ENCODE data around the gene PCBP2. TPM values are rescaled to one million over a fixed set of nuclear protein-coding genes. Genes with fewer than 3 reads are reported as not detected.
A peak's percentile ranks its signal among the peaks of the same experiment; 100 is the strongest.

The PCBP2 gene
- total and polyA plus RNA-seq, 5 donors, result 349 to 743 (median 581) TPM

GRCh38 chr12:53459097-53459496 is 7.2 kb downstream of the PCBP2 start:
- no peak overlapping the region for H3K27ac ChIP-seq (ENCODE audit: low read length)
- peaks cover 5% of the 10 kb centered on the region for H3K4me1 ChIP-seq (ENCODE audit: control insufficient read depth, insufficient read depth, low read length)
- 65% methylated on average over 4 of the region's 4 CpGs for WGBS
- intact Hi-C loops (cut with DNase I), result loop anchor here in 1 of 4 donors (10.0 kb wide), 1 partner anchor 46 kb away; the partner anchor contains the start of genes NPFF and TARBP2
- H3K4me3 ChIP-seq (ENCODE audit: low read length), result no peak overlapping the region
- ATAC-seq, result no peak
- no peaks in the 10 kb centered on the region for H3K27me3 ChIP-seq (ENCODE audit: control insufficient read depth, insufficient read depth)
- DNase-seq, result no peak
- no peaks in the 10 kb centered on the region for H3K9me3 ChIP-seq (ENCODE audit: control insufficient read depth, low read length)

DNA sequence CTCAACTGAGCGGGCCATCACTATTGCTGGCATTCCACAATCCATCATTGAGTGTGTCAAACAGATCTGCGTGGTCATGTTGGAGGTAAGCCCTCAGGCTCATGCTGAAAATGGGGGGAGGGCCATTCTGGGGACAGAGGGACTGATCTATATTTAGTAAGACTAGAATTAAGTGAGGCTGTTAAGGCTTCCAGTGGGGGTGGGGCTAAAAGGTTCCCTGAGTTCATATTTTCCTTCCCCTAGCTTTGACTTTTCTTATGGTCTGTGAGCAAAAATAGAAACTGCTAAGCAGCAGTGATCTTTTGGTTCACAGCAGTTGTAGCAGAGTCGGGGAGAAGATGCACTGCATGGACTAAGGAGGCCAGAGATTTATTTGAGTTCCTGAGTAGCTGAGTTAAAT is 9.2 kb downstream of the PCBP2 start:
- DNase-seq (no peak), ATAC-seq (peak; percentile 58 to 65)
- Histone ChIP-seq H3K27ac (ENCODE audit: low read length) (peak overlapping the region; percentile 67), H3K9me3 (ENCODE audit: control insufficient read depth, low read length) (no peaks in the 10 kb centered on the region), H3K4me1 (ENCODE audit: control insufficient read depth, insufficient read depth, low read length) (peaks cover 3% of the 10 kb centered on the region), H3K27me3 (ENCODE audit: control insufficient read depth, insufficient read depth) (no peaks in the 10 kb centered on the region), H3K4me3 (ENCODE audit: low read length) (no peak overlapping the region)
- 57% methylated on average over 3 of the region's 3 CpGs for WGBS
- intact Hi-C loops (cut with DNase I), result no loop called here

DNA sequence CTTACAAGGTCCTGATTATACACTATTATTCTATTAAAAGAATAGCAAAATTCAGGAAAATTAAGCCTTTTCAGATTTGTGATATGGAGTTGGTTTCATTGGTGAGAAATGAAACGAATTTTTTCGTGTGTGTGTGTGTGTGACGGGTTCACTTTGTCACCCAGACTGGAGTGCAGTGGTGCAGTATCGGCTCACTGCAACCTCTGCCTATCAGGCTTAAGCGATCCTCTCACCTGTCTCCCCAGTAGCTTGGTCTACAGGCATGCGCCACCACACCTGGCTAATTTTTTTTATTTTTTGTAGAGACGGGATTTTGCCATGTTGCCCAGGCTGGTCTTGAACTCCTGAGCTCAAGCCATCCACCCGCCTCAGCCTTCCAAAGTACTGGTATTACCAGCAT is 9.7 kb downstream of the PCBP2 start:
- Histone ChIP-seq H3K4me3 (ENCODE audit: low read length) (no peak overlapping the region), H3K9me3 (ENCODE audit: control insufficient read depth, low read length) (no peaks in the 10 kb centered on the region), H3K4me1 (ENCODE audit: control insufficient read depth, insufficient read depth, low read length) (peaks cover 3% of the 10 kb centered on the region), H3K27me3 (ENCODE audit: control insufficient read depth, insufficient read depth) (no peaks in the 10 kb centered on the region), H3K27ac (ENCODE audit: low read length) (peak overlapping the region; percentile 13)
- DNase-seq (no peak), ATAC-seq (no peak)
- 73% methylated on average over 8 of the region's 8 CpGs for WGBS
- intact Hi-C loops (cut with DNase I), result no loop called here

GRCh38 chr12:53462935-53463334 is 11.0 kb downstream of the PCBP2 start:
- Histone ChIP-seq H3K4me1 (ENCODE audit: control insufficient read depth, insufficient read depth, low read length) (peaks cover 3% of the 10 kb centered on the region), H3K27ac (ENCODE audit: low read length) (peak overlapping the region; percentile 48), H3K4me3 (ENCODE audit: low read length) (no peak overlapping the region)

DNA sequence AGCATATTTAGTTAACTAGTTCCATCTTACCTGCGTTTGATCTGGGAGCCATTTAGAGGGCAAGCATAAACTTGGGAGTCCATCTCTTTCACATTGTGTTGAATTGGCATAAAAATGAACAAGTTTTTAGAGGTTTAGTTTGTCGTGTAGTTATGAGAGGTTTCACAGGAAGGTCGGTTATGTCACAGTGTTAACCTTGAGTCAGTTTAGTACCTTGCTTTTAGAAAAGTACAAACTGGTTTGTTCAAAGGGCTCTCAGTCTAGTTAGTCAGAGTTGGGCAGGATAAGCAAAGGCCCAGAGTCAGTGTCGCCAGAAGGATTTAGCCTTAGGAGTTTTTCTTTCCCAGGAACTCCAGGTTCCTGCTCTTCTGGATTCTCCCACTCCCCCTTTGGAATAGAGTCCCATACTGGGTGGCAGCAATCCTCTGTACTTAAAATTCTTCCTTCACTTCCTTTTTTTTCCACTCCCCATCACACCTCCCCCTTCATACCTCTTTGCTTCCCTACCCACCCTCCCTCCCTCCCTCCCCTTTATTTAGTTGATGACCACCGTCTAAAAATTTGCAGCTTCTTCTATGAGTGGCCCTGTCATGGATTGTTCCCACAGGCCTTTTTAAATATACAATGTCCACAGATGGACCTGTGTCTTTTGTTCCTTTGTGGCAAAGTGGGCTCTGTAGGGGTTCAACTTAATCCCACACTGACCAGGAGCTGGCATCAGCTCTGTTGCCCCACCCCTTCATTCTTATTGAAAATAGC is 12.1 kb downstream of the PCBP2 start:
- Histone ChIP-seq H3K27ac (ENCODE audit: low read length) (peak overlapping the region; percentile 8), H3K9me3 (ENCODE audit: control insufficient read depth, low read length) (no peaks in the 10 kb centered on the region), H3K4me3 (ENCODE audit: low read length) (no peak overlapping the region), H3K27me3 (ENCODE audit: control insufficient read depth, insufficient read depth) (no peaks in the 10 kb centered on the region), H3K4me1 (ENCODE audit: control insufficient read depth, insufficient read depth, low read length) (peaks cover 3% of the 10 kb centered on the region)
- intact Hi-C loops (cut with DNase I), result no loop called here
- WGBS, result 52% methylated on average over 5 of the region's 5 CpGs
- ATAC-seq (no peak), DNase-seq (no peak)

More at GRCh38 chr12:53462935-53463334, 11.0 kb downstream of the PCBP2 start:
- ATAC-seq, result no peak
- intact Hi-C loops (cut with DNase I), result no loop called here
- Histone ChIP-seq H3K27me3 (ENCODE audit: control insufficient read depth, insufficient read depth) (no peaks in the 10 kb centered on the region), H3K9me3 (ENCODE audit: control insufficient read depth, low read length) (no peaks in the 10 kb centered on the region)
- no peak for DNase-seq
- 61% methylated on average over 3 of the region's 3 CpGs for WGBS

DNA sequence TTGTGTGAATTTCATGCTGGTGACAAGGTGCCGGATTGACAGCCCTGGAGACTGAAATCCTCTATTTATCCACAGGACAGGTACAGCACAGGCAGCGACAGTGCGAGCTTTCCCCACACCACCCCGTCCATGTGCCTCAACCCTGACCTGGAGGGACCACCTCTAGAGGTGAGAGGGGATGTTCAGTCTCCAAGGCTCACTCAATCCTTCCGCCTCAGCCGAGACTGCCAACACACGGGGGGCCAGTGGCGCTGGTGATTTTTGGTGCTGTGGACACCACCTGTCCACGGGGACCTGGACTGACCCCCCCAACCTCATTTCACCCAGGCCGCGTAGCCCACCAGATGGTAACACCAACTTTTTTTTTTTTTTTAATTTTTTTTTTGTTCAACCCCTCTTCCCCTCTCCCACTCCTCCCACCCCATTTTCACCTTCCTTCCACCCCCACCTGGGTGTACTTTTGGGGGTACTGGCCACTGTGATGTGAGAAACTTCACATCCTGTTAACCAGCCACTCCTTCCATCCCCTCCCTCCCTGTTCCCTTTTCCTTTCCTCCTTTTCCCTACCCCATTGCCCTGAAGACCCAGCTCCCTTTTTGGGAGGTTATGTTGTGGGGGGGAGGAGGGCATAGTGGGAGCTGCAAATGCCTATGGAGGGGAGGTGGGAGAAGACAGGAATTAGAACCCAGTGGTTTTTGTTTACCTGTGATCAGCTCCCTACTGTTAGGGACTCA is 12.9 kb downstream of the PCBP2 start:
- H3K4me1 ChIP-seq (ENCODE audit: control insufficient read depth, insufficient read depth, low read length), result peaks cover 3% of the 10 kb centered on the region
- H3K9me3 ChIP-seq (ENCODE audit: control insufficient read depth, low read length), result no peaks in the 10 kb centered on the region
- no peak for DNase-seq
- intact Hi-C loops (cut with DNase I), result no loop called here
- WGBS, result 90% methylated on average over 11 of the region's 11 CpGs
- ATAC-seq, result peak in 1 of 2 donors; percentile 10
- H3K27ac ChIP-seq (ENCODE audit: low read length), result no peak overlapping the region
- no peaks in the 10 kb centered on the region for H3K27me3 ChIP-seq (ENCODE audit: control insufficient read depth, insufficient read depth)
- H3K4me3 ChIP-seq (ENCODE audit: low read length), result no peak overlapping the region

DNA sequence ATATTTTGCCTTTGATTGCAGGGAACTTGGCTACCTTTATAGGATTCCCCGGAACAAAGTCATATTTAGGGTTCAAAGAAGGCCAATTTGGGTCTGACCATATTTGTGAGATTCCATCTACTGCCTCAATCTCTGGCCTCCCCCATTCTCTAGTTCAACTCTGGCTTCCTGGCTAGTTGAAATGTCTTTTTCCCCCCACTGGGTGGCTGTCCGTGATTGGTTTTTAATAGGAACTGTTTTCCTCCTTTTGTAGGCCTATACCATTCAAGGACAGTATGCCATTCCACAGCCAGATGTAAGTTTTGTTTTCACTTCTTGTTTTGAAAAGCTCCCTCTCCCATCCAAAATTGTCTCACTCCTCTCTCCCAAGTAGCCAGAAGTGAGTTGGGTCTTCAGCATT is 13.8 kb downstream of the PCBP2 start:
- Histone ChIP-seq H3K4me1 (ENCODE audit: control insufficient read depth, insufficient read depth, low read length) (peaks cover 3% of the 10 kb centered on the region), H3K27ac (ENCODE audit: low read length) (peak overlapping the region; percentile 2), H3K27me3 (ENCODE audit: control insufficient read depth, insufficient read depth) (no peaks in the 10 kb centered on the region), H3K9me3 (ENCODE audit: control insufficient read depth, low read length) (no peaks in the 10 kb centered on the region), H3K4me3 (ENCODE audit: low read length) (no peak overlapping the region)
- 50% methylated on average over 2 of the region's 2 CpGs for WGBS
- DNase-seq, result no peak
- intact Hi-C loops (cut with DNase I), result no loop called here
- ATAC-seq, result no peak

DNA sequence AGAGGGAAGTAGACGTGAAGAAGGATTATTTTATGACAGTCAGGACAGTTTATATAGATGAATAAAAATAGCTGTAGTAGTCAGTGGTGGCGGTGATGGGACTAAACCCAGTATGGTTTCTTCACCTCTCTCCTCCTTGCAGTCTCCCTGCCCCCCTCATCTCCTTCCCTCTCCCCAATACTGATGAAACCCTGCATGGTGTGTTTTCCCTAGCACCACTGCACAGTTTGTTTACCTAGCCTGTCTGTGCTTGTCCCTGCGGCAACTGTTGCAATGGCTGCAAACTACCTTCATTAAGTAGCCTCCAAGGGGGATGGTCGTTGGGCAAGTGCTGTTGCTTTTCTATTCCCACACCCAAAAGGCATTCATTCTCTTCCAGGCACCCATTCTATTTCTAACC is 14.7 kb downstream of the PCBP2 start:
- Histone ChIP-seq H3K27ac (ENCODE audit: low read length) (no peak overlapping the region), H3K4me1 (ENCODE audit: control insufficient read depth, insufficient read depth, low read length) (peaks cover 3% of the 10 kb centered on the region), H3K27me3 (ENCODE audit: control insufficient read depth, insufficient read depth) (no peaks in the 10 kb centered on the region), H3K4me3 (ENCODE audit: low read length) (no peak overlapping the region), H3K9me3 (ENCODE audit: control insufficient read depth, low read length) (no peaks in the 10 kb centered on the region)
- DNase-seq (no peak), ATAC-seq (no peak)
- intact Hi-C loops (cut with DNase I), result no loop called here
- WGBS, result 63% methylated on average over 4 of the region's 4 CpGs

- Histone ChIP-seq H3K27me3 (ENCODE audit: control insufficient read depth, insufficient read depth) (no peaks in the 10 kb centered on the region), H3K27ac (ENCODE audit: low read length) (no peak overlapping the region), H3K4me1 (ENCODE audit: control insufficient read depth, insufficient read depth, low read length) (peaks cover 3% of the 10 kb centered on the region), H3K4me3 (ENCODE audit: low read length) (no peak overlapping the region), H3K9me3 (ENCODE audit: control insufficient read depth, low read length) (no peaks in the 10 kb centered on the region)
- ATAC-seq, result no peak
- no peak for DNase-seq
- intact Hi-C loops (cut with DNase I), result no loop called here
- WGBS, result 69% methylated on average over 5 of the region's 5 CpGs
Measured at GRCh38 chr12:53467082-53467481, 15.2 kb downstream of the PCBP2 start.

GRCh38 chr12:53467880-53468279 is 16.0 kb downstream of the PCBP2 start:
- DNase-seq (no peak), ATAC-seq (no peak)
- Histone ChIP-seq H3K4me3 (ENCODE audit: low read length) (no peak overlapping the region), H3K4me1 (ENCODE audit: control insufficient read depth, insufficient read depth, low read length) (peaks cover 2% of the 10 kb centered on the region), H3K27me3 (ENCODE audit: control insufficient read depth, insufficient read depth) (no peaks in the 10 kb centered on the region), H3K9me3 (ENCODE audit: control insufficient read depth, low read length) (no peaks in the 10 kb centered on the region), H3K27ac (ENCODE audit: low read length) (no peak overlapping the region)
- WGBS, result 73% methylated on average over 2 of the region's 2 CpGs
- intact Hi-C loops (cut with DNase I), result loop anchor here in 1 of 4 donors (2.0 kb wide), 1 partner anchor 13 kb away; no protein-coding TSS in a partner anchor

- no peak overlapping the region for H3K27ac ChIP-seq (ENCODE audit: low read length)
- no peak overlapping the region for H3K4me3 ChIP-seq (ENCODE audit: low read length)
Measured at GRCh38 chr12:53468282-53468681, 16.4 kb downstream of the PCBP2 start.

More at GRCh38 chr12:53468282-53468681, 16.4 kb downstream of the PCBP2 start:
- Histone ChIP-seq H3K27me3 (ENCODE audit: control insufficient read depth, insufficient read depth) (no peaks in the 10 kb centered on the region), H3K9me3 (ENCODE audit: control insufficient read depth, low read length) (no peaks in the 10 kb centered on the region), H3K4me1 (ENCODE audit: control insufficient read depth, insufficient read depth, low read length) (no peaks in the 10 kb centered on the region)
- 52% methylated on average over 1 of the region's 1 CpG for WGBS
- no peak for DNase-seq
- intact Hi-C loops (cut with DNase I), result loop anchor here in 1 of 4 donors (2.0 kb wide), 1 partner anchor 13 kb away; no protein-coding TSS in a partner anchor
- no peak for ATAC-seq
